Occipital lobe (tissue), 2 donors: Measurements from ENCODE around the gene PRDM2. TPM values are rescaled to one million over a fixed set of nuclear protein-coding genes. Genes with fewer than 3 reads are reported as not detected.

Experiments
- DNase-seq: peaks from one replicate; lab custom pipeline; 2025; lab: John Stamatoyannopoulos, UW
- total RNA-seq: library from RNA; depleted of rRNA; stranded (reverse); fragments of >200 nt; gene quantifications from one replicate; pipeline ENCODE4 v1.2.3, GENCODE V29; 2014

Gene PRDM2
- total RNA-seq, 1 donor from 2014 or later = 36.8 TPM

DNA sequence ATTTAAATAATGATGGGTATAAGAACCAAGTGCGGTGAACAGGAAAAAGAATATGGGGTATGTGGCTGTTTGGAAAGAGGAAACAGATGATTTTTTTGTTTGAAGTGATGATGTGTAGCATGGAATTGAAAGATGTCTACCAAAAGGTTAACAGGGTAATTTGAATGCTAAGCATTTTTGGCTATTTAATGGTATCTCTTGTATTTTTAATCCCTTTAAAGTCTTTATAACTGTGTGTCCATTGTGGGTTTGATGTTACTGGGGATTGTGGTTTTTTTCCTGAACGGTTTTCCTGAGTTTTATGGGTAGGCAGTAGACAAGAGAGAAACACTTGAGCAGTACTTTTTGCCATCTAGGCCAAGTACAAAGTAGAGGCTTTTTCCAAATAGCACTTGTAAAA lies 63.2 kb downstream of the PRDM2 start:
- no peak for DNase-seq

DNA sequence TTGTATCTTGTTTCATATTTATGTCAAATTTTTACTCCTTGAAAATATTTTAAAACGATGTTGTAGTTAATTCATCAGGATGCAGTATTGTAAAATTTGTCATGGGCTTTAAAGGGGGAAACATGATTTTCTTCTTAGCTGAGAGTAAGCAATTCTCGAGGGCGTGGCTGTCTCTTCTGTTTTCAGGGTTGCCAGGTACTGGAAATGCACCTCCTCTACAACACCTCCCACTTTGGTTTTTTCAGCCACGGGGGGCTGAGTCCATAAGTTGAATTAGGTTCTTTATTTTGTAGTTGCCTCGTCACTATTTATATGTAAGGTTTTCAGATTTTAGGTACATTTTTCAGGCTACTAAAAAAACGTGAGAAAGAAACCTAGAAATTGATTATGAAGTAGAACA lies 64.0 kb downstream of the PRDM2 start:
- no peak for DNase-seq

DNA sequence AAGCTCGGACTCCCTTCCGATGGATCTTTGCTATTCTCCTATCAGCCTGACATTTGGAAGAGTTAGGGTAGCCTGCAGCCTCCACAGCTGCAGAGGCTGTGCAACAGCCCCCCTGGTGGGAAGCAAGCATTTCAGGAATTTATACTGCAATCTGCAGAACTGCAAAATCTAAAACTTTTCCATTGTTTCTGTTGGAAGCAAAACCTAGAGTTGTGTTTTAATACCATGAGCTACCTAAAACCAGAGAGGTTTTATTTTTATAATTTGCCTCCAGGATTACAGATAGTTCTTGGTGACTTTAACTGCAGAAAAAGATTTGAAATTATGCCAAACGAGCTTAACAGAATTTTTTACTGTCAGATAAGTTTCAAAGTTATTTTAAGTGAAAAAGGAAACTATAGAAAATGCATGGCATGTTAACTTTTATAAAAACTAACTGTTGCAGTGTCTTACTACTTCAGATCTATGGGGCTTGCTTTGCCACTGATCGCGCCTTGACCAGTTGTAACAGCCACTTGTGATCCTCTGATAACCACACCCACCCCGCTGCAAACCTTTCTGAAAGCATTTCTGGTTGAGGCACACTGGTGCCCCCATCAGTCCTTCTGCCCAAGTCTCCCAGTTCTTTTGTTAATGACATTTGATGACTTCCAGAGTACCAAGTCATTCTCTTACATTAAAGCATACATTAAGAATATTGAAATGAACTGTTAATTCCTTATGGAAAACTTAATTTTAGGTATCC lies 64.8 kb downstream of the PRDM2 start:
- no peak for DNase-seq

DNA sequence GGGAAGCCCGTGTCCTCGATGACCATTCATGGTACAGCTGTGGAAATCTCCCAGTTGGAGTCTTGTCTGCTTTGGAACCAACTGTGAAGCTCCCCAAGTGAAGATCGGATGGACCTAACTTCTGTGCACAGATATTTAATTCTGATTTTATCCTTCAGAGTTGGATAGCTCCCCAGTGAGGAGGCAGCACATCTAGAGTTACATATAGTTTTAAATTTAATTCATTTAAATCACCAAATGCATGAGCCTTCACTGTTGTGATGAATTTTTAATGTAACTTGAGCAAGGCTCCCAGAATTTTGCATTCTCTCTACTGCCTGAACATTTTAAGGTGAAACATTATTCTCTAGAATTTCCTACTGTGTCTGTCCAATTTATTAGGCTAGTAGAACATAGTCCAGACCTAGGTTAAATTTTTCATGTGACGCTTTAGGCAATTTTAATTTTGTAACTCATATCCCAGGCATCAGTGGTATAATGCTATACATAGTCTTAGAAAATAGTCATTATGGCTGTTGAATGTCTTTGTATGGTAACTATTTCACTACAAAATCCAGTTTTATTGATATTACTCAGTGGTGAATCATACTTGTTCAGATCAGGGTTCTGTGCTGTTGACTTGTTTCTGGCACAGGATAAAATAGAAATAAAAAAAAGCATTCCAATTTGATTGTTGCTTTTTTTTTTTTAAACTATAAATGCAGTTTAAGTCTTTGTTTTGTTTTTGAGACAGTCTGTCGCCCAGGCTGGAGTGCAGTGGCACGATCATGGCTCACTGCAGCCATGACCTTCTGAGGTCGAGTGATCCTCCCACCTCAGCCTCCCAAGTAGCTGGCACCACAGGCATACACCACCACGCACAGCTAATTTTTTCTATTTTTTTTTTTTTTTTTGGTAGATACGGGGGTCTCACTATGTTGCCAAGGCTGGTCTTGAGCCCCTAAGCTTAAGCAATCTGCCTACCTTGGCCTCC lies 66.9 kb downstream of the PRDM2 start:
- no peak for DNase-seq

DNA sequence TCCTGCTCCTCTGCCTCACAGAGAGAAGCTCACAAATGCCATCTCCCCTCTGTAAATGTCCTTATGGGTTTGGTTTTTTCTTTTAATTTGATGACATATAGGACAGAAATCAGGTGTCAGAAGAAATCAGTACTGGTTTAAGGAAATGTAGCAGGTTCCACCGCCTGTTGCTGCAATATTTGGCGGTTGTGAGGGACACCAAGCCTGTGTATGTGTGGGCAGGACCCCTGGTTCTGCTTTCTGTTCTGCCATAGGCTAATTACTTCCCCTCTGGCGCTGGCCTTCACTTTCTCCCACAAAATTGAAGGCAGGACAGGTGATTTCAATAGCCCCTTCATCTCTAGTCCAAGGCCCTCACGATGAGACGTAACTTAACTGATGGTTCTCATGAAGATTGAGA lies 69.2 kb downstream of the PRDM2 start:
- DNase-seq = no peak

DNA sequence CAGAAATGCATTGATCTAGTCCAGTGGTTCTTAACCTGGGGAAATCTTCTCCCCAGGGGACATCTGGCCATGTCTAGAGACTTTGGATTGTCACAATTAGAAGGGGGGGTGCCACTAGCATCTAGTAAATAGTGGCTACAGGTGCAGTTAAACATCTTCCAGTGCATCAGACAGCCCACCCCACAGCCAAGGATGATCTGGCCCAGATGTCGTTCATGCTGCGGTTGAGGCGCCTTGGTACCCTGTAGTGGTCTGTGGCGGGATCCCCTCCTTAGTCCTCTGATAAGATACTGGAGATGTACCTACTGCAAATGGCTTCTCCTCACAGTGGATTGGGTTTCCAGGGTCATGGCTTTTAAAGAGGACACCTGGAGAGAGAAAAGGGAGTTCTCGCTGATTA lies 69.8 kb downstream of the PRDM2 start:
- DNase-seq = no peak

DNA sequence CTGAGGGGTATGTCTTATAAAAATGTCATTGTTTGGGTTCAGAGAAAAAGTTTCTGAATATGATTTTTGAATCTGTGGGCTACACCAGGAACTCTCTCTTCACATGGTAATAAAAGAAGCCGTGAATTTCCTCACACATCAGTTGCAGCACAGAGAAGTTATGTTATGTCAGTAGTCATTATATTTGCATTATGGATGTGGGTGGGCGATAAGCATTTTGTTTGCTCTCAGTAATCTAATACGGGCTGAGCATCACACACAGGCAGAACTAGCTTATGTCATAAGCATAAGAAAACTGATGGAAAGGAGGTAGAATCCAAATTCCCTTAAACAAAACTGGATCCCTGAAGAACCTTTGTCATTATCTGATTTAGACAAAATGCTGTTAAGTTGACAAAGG lies 70.8 kb downstream of the PRDM2 start:
- no peak for DNase-seq

DNA sequence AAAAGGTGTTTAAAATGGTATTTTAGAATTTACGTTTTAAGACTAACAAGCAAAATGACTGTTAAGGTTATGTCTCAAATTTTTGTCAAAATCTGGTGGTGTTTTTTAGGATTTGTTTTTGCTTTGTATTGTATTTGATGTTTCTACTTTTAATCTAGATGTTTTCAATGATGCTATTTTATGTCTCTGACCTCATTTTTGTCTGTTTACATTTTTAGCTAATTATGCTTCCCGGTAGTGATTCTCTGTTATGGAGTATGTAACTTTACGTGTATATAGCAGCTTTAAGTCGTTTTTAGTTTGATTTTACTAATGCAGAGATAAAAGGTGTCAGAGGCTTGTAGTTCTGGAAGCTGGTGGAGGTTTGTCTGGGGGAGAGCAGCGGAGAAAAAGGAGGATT lies 71.8 kb downstream of the PRDM2 start:
- no peak for DNase-seq

DNA sequence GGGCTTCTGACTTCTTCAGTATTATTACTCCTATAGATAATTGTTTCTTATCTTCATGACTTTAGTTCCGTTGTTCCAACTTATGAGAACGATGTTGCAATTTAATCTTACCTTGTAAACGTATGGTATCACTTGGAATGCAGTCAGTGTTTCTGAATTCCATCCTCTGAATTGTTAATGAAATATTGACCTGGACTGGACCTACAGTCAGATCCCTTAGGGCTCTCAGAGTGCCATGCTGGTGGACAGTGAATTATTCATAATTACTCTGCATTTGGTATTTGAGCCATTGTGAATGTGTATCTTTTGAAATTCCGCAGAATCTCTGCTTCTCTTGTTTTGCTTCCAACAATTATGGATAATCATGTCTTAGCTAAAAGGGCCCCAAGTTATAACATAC lies 72.3 kb downstream of the PRDM2 start:
- no peak for DNase-seq

DNA sequence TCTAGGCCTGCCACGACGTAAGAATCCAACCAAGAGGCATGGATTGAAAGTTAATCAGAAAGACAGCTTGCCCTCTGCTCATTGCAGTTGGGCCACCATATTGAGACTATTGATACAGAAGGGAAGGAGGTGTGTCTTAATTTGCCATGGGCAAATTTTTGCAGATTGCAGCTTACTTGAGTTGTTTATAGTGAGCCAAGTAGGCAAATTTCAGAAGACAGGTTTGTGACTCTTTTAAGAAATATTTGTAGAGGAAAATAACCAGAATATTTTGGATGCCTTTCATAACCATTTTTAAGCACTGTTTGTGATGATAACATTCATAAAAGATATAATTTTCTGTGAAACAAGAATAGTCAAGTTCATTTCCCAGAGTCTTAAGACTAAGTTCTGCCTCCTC lies 74.1 kb downstream of the PRDM2 start:
- DNase-seq = no peak

DNA sequence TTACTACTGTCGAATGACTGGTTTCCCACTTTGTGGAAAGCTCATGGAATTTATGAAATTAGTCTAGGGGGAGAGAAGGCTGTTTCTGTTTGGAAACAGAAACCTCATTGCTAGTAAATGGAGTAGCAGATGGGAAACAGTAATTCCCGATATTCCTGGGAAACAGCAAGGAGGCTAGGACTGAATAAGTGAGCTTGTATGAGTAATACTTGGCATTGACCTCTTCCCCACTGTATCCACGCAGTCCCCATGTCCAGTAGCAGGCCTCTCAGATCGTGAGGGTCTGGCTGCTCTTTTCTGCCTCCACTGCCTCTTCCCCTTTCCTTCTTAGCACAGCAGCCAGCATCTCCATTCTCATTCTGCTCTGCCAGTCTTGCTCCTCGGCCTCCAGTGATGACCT lies 75.5 kb downstream of the PRDM2 start:
- DNase-seq = no peak

DNA sequence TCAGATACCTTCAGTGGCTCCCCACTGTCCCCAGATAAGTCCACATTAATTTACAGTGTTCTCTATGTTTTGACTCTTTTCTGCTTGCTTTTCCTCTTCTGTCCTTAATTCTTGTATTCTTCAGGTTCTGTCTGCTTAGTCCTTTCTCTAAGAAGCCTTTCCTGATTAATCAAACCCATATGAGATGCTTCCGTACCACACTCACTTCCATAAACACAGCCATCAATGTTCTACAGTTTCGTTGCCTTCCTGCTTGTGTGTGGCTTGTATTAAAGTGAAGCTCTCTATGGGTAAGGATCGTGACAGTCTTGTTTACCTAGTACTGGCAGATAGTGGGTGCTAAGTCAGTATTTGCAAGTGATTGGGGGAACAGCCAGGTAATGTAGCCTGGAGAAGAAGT lies 75.9 kb downstream of the PRDM2 start:
- no peak for DNase-seq

DNA sequence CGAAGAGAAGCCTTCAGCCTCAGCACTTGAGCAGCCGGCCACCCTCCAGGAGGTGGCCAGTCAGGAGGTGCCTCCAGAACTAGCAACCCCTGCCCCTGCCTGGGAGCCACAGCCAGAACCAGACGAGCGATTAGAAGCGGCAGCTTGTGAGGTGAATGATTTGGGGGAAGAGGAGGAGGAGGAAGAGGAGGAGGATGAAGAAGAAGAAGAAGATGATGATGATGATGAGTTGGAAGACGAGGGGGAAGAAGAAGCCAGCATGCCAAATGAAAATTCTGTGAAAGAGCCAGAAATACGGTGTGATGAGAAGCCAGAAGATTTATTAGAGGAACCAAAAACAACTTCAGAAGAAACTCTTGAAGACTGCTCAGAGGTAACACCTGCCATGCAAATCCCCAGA lies 78.4 kb downstream of the PRDM2 start:
- DNase-seq = no peak

DNA sequence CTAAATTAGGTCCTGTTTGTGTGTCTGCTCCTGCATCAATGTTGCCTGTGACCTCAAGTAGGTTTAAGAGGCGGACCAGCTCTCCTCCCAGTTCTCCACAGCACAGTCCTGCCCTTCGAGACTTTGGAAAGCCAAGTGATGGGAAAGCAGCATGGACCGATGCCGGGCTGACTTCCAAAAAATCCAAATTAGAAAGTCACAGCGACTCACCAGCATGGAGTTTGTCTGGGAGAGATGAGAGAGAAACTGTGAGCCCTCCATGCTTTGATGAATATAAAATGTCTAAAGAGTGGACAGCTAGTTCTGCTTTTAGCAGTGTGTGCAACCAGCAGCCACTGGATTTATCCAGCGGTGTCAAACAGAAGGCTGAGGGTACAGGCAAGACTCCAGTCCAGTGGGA lies 79.9 kb downstream of the PRDM2 start:
- DNase-seq = no peak

DNA sequence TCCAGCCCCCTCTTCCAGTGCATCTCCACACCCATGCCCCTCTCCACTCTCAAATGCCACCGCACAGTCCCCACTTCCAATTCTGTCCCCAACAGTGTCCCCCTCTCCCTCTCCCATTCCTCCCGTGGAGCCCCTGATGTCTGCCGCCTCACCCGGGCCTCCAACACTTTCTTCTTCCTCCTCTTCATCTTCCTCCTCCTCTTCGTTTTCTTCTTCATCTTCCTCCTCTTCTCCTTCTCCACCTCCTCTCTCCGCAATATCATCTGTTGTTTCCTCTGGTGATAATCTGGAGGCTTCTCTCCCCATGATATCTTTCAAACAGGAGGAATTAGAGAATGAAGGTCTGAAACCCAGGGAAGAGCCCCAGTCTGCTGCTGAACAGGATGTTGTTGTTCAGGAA lies 80.8 kb downstream of the PRDM2 start:
- DNase-seq = no peak

DNA sequence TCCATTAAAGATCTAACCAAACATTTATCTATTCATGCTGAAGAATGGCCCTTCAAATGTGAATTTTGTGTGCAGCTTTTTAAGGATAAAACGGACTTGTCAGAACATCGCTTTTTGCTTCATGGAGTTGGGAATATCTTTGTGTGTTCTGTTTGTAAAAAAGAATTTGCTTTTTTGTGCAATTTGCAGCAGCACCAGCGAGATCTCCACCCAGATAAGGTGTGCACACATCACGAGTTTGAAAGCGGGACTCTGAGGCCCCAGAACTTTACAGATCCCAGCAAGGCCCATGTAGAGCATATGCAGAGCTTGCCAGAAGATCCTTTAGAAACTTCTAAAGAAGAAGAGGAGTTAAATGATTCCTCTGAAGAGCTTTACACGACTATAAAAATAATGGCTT lies 81.2 kb downstream of the PRDM2 start:
- DNase-seq = no peak

DNA sequence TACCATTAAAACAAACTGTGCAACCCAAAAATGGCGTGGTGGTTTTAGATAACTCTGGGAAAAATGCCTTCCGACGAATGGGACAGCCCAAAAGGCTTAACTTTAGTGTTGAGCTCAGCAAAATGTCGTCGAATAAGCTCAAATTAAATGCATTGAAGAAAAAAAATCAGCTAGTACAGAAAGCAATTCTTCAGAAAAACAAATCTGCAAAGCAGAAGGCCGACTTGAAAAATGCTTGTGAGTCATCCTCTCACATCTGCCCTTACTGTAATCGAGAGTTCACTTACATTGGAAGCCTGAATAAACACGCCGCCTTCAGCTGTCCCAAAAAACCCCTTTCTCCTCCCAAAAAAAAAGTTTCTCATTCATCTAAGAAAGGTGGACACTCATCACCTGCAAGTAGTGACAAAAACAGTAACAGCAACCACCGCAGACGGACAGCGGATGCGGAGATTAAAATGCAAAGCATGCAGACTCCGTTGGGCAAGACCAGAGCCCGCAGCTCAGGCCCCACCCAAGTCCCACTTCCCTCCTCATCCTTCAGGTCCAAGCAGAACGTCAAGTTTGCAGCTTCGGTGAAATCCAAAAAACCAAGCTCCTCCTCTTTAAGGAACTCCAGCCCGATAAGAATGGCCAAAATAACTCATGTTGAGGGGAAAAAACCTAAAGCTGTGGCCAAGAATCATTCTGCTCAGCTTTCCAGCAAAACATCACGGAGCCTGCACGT lies 82.1 kb downstream of the PRDM2 start:
- DNase-seq = no peak

DNA sequence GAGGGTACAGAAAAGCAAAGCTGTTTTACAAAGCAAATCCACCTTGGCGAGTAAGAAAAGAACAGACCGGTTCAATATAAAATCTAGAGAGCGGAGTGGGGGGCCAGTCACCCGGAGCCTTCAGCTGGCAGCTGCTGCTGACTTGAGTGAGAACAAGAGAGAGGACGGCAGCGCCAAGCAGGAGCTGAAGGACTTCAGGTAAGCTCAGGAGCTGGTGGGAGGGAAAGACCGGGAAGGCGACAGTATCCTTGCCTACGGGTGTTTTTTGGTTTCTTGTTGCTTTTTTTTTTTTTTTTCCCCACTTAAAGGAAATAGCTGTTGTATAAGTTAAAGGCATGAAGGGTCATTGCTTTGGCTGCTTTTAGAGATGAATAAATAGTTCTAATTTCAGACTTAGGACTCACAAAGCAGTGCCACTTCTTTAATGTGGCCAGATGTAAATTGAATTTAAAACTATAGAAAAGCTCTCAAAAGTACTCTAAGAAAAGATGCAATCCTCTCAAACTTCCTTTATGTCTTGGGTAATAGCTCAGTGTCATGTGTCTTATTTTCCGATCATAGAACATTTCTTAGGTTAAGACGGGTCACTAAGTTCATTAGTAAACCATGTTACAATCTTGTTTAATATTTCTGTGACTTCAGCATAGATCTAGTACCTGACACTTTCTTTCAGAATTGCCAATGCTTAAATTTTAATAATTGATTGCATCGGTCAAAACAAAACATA lies 82.8 kb downstream of the PRDM2 start:
- no peak for DNase-seq

DNA sequence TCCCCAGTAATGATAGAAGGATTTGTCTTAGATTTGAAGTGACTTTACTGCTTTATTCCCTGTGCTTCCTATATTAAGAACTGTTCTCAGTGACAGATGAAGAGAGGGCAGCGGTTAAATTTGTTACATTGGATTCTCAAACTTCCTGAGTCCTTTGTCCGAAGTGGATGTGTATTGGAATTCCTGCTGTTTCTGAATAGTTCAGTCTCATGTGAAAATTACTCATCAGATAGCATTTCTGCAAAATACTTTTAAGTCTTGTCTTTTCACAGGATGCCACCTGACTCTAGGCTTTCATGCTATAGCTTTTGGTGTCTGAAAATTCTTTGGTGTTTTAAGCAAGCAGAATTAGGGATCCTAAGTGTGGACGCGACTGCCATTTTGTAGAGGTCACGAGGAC lies 83.6 kb downstream of the PRDM2 start:
- no peak for DNase-seq

DNA sequence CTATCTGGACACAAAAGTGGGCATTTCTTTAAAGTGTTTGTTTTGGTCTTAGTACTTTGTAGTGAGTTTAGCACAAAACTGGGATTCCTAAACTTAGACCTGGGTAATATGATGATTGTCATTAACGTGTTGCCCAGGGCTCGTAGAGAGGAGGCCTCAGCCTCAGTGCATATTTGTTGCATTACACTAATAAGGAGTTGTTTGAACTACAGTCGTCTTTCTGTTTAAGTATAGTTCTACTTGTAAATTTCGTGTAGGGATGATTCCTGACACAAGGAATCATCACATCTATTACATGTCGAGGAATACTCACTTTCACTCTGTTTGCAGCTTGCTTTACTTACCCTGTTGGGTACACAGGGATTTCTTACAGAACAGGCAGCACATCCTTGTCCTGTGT lies 85.0 kb downstream of the PRDM2 start:
- DNase-seq = no peak

DNA sequence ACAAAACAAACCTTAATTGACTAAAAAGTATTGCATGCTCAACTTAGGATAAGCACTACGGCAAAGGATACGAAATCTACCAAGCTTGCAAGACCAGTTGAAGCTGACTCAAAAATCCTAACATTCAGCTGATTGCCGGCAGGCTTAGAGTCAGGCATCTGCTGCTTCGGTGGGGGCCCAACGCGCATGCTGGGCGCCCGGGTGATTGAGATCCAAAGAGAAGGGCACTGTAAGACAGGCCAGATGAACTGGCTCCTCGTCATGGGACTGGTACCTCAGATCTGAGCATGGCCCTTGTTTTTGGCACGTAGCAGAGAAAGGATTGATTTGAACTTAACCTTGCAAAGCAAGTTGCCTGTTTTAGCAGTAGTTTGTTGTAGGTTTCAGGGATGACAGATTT lies 86.6 kb downstream of the PRDM2 start:
- no peak for DNase-seq

DNA sequence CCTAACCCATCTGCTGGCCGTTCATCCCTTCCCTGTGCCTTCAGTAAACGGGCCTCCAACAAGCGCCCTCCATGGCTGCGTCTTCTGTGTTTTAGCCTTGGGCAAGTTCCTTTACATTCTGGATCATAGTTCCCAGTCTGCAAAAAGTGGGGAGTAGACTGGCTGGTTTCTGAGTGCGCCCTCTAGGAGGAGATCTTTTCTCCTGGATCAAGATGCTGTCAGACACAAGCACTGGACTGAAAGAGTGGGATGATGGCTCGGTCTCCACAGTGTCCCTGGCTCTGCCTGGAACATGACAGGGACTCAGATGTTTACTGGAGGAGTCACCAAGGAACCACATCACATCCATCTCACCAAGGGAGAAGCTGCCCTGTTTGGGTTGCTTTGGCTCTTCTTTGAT lies 88.8 kb downstream of the PRDM2 start:
- DNase-seq = no peak
